ENCODE data around the gene MAPK10. TPM values are rescaled to one million over a fixed set of nuclear protein-coding genes. Genes with fewer than 3 reads are reported as not detected.

MAPK10 gene
- total RNA-seq, 1 donor from 2014 or later: 0.27 TPM

GRCh38 chr4:86278126-86278525 is 81.7 kb downstream of the MAPK10 start:
- intact Hi-C loops (cut with micrococcal nuclease): no loop called here

GRCh38 chr4:86274642-86275041 is 85.2 kb downstream of the MAPK10 start:
- intact Hi-C loops (cut with micrococcal nuclease): no loop called here

- intact Hi-C loops (cut with micrococcal nuclease): no loop called here
Observed at GRCh38 chr4:86272669-86273068, 87.2 kb downstream of the MAPK10 start.

GRCh38 chr4:86271057-86271456 is 88.8 kb downstream of the MAPK10 start:
- intact Hi-C loops (cut with micrococcal nuclease): no loop called here

- intact Hi-C loops (cut with micrococcal nuclease): no loop called here
Observed at GRCh38 chr4:86269354-86269753, 90.5 kb downstream of the MAPK10 start.

- intact Hi-C loops (cut with micrococcal nuclease): no loop called here
Observed at GRCh38 chr4:86264241-86264640, 95.6 kb downstream of the MAPK10 start.

GRCh38 chr4:86261636-86262035 is 98.2 kb downstream of the MAPK10 start:
- intact Hi-C loops (cut with micrococcal nuclease): no loop called here

GRCh38 chr4:86256086-86256485 is 103.8 kb downstream of the MAPK10 start:
- intact Hi-C loops (cut with micrococcal nuclease): no loop called here

GRCh38 chr4:86250619-86251018 is 109.2 kb downstream of the MAPK10 start:
- intact Hi-C loops (cut with micrococcal nuclease): no loop called here

- intact Hi-C loops (cut with micrococcal nuclease): no loop called here
Observed at GRCh38 chr4:86250006-86250405, 109.8 kb downstream of the MAPK10 start.

- intact Hi-C loops (cut with micrococcal nuclease): no loop called here
Observed at GRCh38 chr4:86249074-86249473, 110.8 kb downstream of the MAPK10 start.

GRCh38 chr4:86247906-86248305 is 111.9 kb downstream of the MAPK10 start:
- intact Hi-C loops (cut with micrococcal nuclease): no loop called here

GRCh38 chr4:86247320-86247719 is 112.5 kb downstream of the MAPK10 start:
- intact Hi-C loops (cut with micrococcal nuclease): no loop called here

- intact Hi-C loops (cut with micrococcal nuclease): no loop called here
Observed at GRCh38 chr4:86243750-86244149, 116.1 kb downstream of the MAPK10 start.

GRCh38 chr4:86242677-86243076 is 117.2 kb downstream of the MAPK10 start:
- intact Hi-C loops (cut with micrococcal nuclease): no loop called here

- intact Hi-C loops (cut with micrococcal nuclease): no loop called here
Observed at GRCh38 chr4:86235549-86235948, 124.3 kb downstream of the MAPK10 start.

GRCh38 chr4:86233681-86234080 is 126.2 kb downstream of the MAPK10 start:
- intact Hi-C loops (cut with micrococcal nuclease): no loop called here

GRCh38 chr4:86233090-86233489 is 126.8 kb downstream of the MAPK10 start:
- intact Hi-C loops (cut with micrococcal nuclease): no loop called here

GRCh38 chr4:86223472-86223871 is 136.4 kb downstream of the MAPK10 start:
- intact Hi-C loops (cut with micrococcal nuclease): no loop called here

GRCh38 chr4:86221002-86221401 is 138.9 kb downstream of the MAPK10 start:
- intact Hi-C loops (cut with micrococcal nuclease): no loop called here

GRCh38 chr4:86220121-86220520 is 139.7 kb downstream of the MAPK10 start:
- intact Hi-C loops (cut with micrococcal nuclease): no loop called here

- intact Hi-C loops (cut with micrococcal nuclease): no loop called here
Observed at GRCh38 chr4:86218746-86219473, 140.9 kb downstream of the MAPK10 start.

GRCh38 chr4:86203176-86203575 is 156.7 kb downstream of the MAPK10 start:
- intact Hi-C loops (cut with micrococcal nuclease): no loop called here

- intact Hi-C loops (cut with micrococcal nuclease): no loop called here
Observed at GRCh38 chr4:86185659-86186058, 174.2 kb downstream of the MAPK10 start.

Data from T-helper 2 cell treated with Interferon-gamma antibody and Interleukin-4, amounts not matched to agents 100 ng/mL and 5 ng/mL, for 36 hours (primary cell).